SK-N-SH (cell line): Measurements from ENCODE around the gene TM9SF2.

Experiments used
- CHD2 ChIP-seq: fragments of 150-350 bp; IDR thresholded peaks from 2 replicates; pipeline ENCODE4 v1.6.1; 2018; ENCODE audit warnings: low read length; ENCODE audit not compliant: partially characterized antibody
- EZH2phosphoT487 ChIP-seq: fragments of 200-600 bp; sonication (generic); IDR thresholded peaks from 2 replicates; pipeline ENCODE4 v1.6.1; 2017; ENCODE audit warnings: low read depth, mixed run types, mild to moderate bottlenecking, antibody characterized with exemption, moderate library complexity, borderline replicate concordance
- FOSL2 ChIP-seq: IDR thresholded peaks from 2 replicates; pipeline ENCODE4 v1.4.0; 2012; ENCODE audit warnings: low read depth, mild to moderate bottlenecking, moderate library complexity, borderline replicate concordance
- MAX ChIP-seq: IDR thresholded peaks from 2 replicates; pipeline ENCODE4 v1.4.0; 2012; ENCODE audit warnings: low read depth
- RCOR1 ChIP-seq: fragments of 150-350 bp; IDR thresholded peaks from 2 replicates; pipeline ENCODE4 v1.6.1; 2017; ENCODE audit warnings: antibody characterized with exemption, low read length
- TF ChIP-seq, protein P1 (sequence below): fragments of 200-600 bp; sonication (generic); IDR thresholded peaks from 2 replicates; pipeline ENCODE4 v1.6.1; 2017; ENCODE audit warnings: antibody characterized with exemption, mild to moderate bottlenecking, moderate library complexity

- TF ChIP-seq RCOR1: no peak
- TF ChIP-seq FOSL2: no peak
- TF ChIP-seq, protein P1, sequence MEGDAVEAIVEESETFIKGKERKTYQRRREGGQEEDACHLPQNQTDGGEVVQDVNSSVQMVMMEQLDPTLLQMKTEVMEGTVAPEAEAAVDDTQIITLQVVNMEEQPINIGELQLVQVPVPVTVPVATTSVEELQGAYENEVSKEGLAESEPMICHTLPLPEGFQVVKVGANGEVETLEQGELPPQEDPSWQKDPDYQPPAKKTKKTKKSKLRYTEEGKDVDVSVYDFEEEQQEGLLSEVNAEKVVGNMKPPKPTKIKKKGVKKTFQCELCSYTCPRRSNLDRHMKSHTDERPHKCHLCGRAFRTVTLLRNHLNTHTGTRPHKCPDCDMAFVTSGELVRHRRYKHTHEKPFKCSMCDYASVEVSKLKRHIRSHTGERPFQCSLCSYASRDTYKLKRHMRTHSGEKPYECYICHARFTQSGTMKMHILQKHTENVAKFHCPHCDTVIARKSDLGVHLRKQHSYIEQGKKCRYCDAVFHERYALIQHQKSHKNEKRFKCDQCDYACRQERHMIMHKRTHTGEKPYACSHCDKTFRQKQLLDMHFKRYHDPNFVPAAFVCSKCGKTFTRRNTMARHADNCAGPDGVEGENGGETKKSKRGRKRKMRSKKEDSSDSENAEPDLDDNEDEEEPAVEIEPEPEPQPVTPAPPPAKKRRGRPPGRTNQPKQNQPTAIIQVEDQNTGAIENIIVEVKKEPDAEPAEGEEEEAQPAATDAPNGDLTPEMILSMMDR: no peak
- TF ChIP-seq EZH2phosphoT487: no peak
- TF ChIP-seq MAX: no peak
- TF ChIP-seq CHD2: no peak
These were observed 62.1 kb downstream of the TM9SF2 start for GRCh38 chr13:99563404-99563803.
